CD4-positive, alpha-beta T cell treated with Interleukin-6 for 4 hours (primary cell): Measurements from ENCODE around the gene C18orf63.
"Not testable (repeated sequence)": the region's sequence is repeated elsewhere in the genome, so short reads cannot be mapped to it uniquely, and the experiment has no call there.

Experiments
- DNase-seq: peaks from one replicate; pipeline ENCODE4 v3.0.0-alpha.2; 2020; ENCODE audit warnings: mixed read lengths

The C18orf63 gene

DNA sequence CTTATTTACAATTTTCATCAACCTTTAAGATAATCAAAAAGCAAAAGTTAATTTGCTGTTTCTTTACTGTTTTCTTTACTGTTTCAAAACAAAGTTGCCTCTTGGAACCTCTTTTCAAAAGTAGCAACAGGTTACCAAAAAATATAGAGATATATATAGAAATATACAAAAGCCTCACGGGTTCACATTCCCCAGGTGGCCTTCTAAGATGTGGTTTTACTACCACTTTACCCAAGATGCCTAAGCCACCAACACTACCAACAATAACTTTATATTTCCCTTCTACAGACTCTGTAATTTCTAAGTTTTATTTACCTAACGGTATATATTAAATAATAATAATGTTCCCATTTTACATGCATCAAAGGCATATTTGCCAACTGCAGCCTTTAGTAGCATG is 28.8 kb upstream of the C18orf63 start:
- DNase-seq: no peak

- no peak for DNase-seq
Observed at GRCh38 chr18:74288041-74288440, 27.6 kb upstream of the C18orf63 start.

- DNase-seq: no peak
Observed at GRCh38 chr18:74288730-74289129, 26.9 kb upstream of the C18orf63 start.

DNA sequence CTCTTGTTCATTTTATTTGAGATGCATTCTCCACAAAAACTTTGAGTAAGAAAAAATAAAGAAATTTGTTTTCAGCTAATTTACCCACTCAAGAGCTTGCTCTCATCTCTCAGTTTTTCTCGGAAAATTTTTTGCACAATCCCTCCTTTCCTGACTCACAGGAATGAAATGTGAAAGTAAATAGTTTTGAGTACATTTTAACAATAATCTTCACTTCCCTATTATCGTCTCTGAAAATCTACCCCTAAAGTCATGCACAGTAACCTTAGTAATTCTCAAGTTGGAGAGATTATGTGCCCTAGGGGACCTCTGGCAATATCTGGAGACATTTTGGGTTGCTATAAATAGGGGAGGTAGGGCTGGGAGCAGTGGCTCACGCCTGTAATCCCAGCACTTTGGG is 26.5 kb upstream of the C18orf63 start:
- DNase-seq: no peak

- DNase-seq: no peak
Observed at GRCh38 chr18:74290021-74290420, 25.6 kb upstream of the C18orf63 start.

GRCh38 chr18:74290794-74291471 is 24.7 kb upstream of the C18orf63 start:
- peak; percentile 40 for DNase-seq

GRCh38 chr18:74291472-74291770 is 24.2 kb upstream of the C18orf63 start:
- DNase-seq: no peak

DNA sequence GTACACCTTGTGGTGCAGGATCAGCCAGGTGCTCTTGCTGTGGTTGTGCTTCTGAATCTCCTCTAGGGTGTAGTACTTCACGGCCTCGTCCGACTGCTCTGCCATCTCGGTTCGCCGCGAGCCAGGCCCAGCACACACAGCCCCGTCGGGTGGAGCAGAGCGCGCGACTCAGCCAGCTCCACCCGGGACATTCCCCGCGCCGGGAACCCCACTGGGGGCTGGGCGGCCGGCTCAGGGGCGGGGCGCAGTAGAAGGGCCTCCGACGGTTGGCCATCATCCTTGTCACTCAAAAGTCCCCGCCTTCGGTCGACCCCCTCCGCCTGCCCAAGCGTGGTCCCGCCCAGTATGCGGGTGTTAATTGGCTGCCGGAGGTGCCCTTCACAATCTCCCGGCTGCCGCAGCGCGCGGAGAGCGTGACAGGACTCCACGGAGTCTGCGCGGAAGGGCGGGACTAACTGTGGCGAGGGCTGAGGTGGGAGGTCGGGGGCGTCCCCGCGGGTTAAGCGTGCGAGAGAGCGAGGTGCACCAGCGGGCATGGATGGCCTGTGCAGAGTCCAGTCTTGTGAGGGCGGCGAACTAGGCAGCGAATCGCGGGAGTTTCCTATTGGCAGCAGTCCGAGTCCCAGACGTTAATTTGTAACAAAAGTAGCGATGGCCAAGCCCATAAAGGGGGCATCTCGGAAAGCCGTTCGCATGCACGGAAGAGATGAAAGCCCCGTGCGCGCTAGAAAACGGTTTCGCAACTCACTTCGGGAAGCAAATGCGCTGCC is 23.7 kb upstream of the C18orf63 start, which contains the start of gene CYB5A:
Gene CYB5A, minus strand, starts transcription at position 193 of the 770 bp plus-strand sequence. Its CDS starts 88 bp downstream, at position 105.
- peak; percentile 98 for DNase-seq

GRCh38 chr18:74292541-74292858 is 23.1 kb upstream of the C18orf63 start:
- no peak for DNase-seq

GRCh38 chr18:74292982-74293381 is 22.7 kb upstream of the C18orf63 start:
- not testable (repeated sequence) for DNase-seq

DNA sequence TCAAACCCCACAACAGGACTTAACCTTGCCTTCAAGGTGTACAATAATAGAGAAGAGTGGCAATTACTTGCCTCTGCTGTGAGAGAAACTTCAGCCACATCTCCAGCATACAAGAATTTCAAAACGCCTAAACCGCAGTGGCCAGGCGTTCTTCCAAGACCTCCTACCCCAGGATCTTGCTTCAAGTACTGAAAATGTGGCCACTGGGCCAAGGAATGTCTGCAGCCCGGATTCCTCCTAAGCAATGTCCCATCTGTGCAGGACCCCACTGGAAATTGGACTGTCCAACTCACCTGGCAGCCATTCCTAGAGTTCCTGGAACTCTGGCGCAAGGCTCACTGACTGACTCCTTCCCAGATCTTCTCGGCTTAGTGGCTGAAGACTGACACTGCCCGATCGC is 21.1 kb upstream of the C18orf63 start:
- DNase-seq: no peak

GRCh38 chr18:74299162-74299561 is 16.5 kb upstream of the C18orf63 start:
- DNase-seq: no peak

DNA sequence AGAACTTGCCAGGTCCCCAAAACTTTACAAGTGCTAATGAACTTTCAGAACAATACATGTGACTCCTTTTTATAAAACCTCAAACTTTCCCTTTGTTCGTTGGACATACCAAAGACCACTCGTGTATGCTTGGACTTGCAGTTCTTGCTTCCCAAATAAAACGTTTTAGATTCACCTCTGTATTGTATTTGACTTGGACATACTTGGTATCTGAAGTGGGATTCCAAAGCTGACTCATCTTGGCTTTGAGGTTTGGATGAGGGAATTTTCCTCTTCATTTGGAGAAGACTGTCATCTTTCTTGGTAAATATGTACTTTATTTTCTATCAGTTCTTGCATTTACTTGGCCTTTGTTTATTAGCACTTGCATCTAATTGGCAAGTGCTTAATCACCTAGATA is 15.9 kb upstream of the C18orf63 start:
- DNase-seq: no peak

DNA sequence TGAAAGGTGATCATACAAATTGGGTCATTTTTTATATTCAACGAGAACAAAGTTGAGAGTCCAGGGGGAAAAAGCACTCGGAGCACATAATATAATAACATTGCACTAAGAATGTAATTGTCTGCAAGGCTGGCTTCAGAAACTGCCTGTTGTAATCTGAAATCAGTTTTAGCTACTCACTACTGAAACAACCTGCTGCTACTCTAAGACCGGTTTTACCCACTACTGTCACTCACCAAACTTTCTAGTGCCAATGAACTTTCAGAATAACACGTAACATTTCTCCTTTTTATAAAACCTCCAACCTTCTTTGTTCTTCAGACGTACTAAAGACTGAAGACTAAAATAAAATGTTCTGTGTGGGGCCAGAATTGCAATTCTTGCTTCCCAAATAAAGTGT is 12.3 kb upstream of the C18orf63 start:
- DNase-seq: no peak

- DNase-seq: no peak
Observed at GRCh38 chr18:74303936-74304335, 11.7 kb upstream of the C18orf63 start.

DNA sequence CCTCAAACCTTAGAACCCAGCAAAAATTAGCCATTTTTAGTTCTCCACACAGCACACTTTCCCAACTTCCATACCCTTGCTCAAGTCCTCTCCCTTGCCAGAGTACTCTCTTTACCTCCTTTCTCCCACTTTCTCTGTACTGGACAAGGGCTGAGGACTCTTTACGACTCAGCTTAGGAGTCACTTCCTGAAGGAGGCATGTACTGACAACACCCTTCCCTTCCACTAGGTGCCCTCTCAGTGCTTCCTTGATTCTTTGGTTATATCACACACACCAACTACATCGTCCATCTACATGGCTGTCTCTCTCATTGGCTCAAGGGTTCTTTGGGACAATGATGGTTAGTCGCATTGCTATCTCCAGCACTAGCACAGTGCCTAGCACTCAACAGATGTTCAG is 5.2 kb upstream of the C18orf63 start:
- DNase-seq: no peak

DNA sequence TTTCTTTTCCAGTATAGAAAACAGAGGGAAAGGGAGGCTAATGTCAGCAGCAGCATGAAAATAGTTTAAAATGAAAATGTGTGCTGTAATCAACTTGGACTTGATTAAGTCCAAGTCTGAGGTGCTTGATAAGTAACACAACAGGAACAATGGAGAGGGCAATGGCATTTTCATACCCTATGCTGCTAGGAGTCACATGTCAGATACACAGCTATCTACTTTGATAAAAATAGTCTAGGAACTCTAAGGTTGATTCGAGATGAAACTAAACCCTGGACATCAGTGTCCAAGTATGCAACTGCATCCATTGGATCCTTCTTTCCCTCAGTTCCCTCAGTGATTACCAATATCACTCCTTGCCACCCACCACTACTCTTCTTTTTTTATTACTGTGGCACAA is 4.6 kb upstream of the C18orf63 start:
- DNase-seq: no peak

DNA sequence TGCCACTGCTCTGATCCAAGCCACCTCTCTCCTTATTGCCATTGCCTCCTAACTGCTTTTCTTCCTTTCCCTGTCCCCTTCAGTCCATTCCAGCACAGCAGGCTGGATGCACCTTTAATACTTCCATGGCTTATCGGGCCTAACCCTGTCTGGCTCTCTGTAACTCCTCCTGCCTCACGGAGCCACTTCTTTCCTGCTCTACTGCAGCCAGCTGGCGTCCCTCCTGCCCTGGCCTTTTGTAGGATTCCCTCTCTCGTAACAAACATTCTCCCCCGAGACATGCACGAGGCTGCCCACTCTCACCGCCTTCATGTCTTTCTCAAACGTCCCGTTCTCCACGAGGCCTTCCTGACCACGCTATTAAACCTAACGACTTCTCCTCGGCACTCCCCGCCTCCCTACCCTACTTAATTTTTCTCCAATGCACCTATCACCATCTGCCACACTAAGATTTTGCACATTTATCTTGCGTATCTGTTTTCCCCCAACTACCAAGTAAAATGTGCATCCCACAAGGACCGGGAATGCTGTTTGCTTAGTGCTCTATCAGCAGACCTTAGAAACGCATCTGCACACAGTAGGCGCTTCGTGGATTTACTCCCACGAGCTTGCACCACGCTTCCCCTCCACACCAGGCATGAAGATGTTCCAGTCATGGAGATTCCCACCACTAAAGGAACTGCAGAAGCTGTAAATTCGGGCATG is 728 bp upstream of the C18orf63 start:
- no peak for DNase-seq

DNA sequence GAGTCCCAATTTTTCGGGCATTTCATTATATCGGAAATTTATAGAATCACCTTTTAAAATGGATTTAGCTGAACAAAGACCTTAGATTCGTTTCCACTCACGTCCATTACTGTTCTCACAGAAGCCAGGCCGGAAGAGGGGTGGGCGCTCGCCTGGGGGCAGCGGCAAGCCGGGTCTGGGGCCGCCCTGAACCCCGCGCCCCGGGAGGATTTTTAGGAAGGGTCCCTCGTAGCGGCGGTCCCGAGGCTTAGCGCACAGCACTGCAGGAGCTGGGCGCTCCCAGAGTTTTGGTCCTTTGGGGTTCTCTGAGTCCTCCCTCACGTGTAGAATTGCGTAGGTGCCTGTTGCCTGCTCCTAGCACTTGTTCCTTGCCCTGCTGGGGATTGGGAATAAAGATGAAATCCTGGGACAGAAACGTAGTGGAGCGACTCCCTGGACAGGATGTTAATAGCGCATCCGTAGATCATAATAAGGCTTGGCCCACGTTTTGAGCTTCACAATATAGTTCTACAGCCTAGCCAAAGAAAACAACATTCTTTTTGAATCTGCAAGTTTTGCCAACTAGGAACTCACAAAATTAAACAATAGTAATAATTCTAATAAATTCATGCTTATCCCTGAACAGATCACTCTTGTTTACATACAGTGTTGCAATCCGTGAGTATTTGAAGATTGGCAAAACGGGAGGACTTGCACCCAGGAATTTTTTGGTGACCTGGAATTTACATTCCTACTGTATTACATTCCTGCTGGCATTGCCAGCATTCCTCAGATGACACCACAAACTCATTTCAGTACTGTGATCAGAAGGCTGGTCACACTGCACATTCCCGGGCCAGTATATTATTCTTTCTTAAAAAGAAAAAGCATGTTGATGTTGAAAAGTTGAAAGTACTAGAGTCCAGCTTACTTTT is 875 bp downstream of the C18orf63 start:
- DNase-seq: no peak

- DNase-seq: no peak
Observed at GRCh38 chr18:74326231-74326630, 10.6 kb downstream of the C18orf63 start.

- not testable (repeated sequence) for DNase-seq
Observed at GRCh38 chr18:74326791-74327190, 11.2 kb downstream of the C18orf63 start.

DNA sequence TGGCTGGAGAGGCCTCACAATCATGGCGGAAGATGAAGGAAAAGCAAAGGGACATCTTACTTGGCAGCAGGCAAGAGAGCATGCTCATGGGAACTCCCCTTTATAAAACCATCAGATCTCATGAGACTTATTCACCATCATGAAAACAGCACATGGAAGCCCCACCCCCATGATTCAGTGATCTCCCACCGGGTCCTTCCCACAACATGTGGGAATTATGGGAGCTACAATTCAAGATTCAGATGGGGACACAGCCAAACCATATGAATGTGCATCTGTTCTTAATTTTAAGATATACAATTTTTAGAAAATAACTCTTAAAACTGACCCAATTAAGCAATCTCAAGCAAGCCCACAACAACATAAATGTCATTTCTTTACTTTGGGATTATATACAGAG is 12.6 kb downstream of the C18orf63 start:
- no peak for DNase-seq

GRCh38 chr18:74329688-74330205 is 14.1 kb downstream of the C18orf63 start:
- DNase-seq: no peak
